Ishikawa (cell line): ENCODE data around the gene COPS2.

Experiments used
- CEBPB ChIP-seq: IDR thresholded peaks from 2 replicates; pipeline ENCODE4 v1.6.1; 2012
- CREB1 ChIP-seq: IDR thresholded peaks from 2 replicates; pipeline ENCODE4 v1.6.1; 2012; ENCODE audit warnings: low read depth
- EGR1 ChIP-seq: IDR thresholded peaks from 2 replicates; pipeline ENCODE4 v1.6.1; 2012
- EP300 ChIP-seq: IDR thresholded peaks from 2 replicates; pipeline ENCODE4 v1.6.1; 2012; ENCODE audit warnings: borderline replicate concordance
- FOXM1 ChIP-seq: IDR thresholded peaks from 2 replicates; pipeline ENCODE4 v1.6.1; 2012; ENCODE audit warnings: low read depth, borderline replicate concordance
- MAX ChIP-seq: IDR thresholded peaks from 2 replicates; pipeline ENCODE4 v1.6.1; 2012
- NFIC ChIP-seq: IDR thresholded peaks from 2 replicates; pipeline ENCODE4 v1.6.1; 2012
- RAD21 ChIP-seq: IDR thresholded peaks from 2 replicates; pipeline ENCODE4 v1.6.1; 2012; ENCODE audit warnings: low read depth
- REST ChIP-seq: IDR thresholded peaks from 2 replicates; pipeline ENCODE4 v1.6.1; 2012; ENCODE audit warnings: low read depth, mild to moderate bottlenecking
- TAF1 ChIP-seq: IDR thresholded peaks from 2 replicates; pipeline ENCODE4 v1.6.1; 2012; ENCODE audit warnings: low read depth, mild to moderate bottlenecking
- TCF12 ChIP-seq: IDR thresholded peaks from 2 replicates; pipeline ENCODE4 v1.6.1; 2012; ENCODE audit warnings: low read depth
- TEAD4 ChIP-seq: IDR thresholded peaks from 2 replicates; pipeline ENCODE4 v1.6.1; 2012
- USF1 ChIP-seq: IDR thresholded peaks from 2 replicates; pipeline ENCODE4 v1.6.1; 2012
- YY1 ChIP-seq: IDR thresholded peaks from 2 replicates; pipeline ENCODE4 v1.6.1; 2012; ENCODE audit warnings: low read depth
- ZBTB7A ChIP-seq: IDR thresholded peaks from 2 replicates; pipeline ENCODE4 v1.6.1; 2012; ENCODE audit warnings: low read depth

Gene COPS2

DNA sequence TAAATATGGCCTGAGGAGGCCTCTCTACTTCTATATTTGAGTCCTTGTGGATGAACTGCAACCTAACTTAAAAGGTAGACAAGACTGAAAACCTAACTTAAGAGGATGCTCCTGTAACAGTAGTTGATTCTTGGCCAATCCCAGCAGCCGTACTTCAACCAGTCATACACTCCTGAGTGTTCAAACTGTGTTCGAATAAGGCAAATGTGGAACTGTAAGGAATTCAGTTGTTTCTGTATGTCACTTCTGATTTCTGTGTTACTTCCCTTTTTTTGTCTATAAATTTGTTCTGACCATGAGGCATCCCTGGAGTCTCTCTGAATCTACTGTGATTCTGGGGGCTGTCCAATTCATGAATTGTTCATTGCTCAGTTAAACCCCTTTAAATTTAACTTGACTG is 35.2 kb upstream of the COPS2 start:
- TF ChIP-seq YY1 (no peak), NFIC (no peak), TCF12 (no peak), CREB1 (no peak), RAD21 (no peak), CEBPB (no peak), MAX (no peak), EGR1 (no peak), EP300 (no peak), REST (no peak), TEAD4 (no peak), FOXM1 (no peak), ZBTB7A (no peak), TAF1 (no peak), USF1 (no peak)

- TF ChIP-seq USF1 (no peak), REST (no peak), TCF12 (no peak), EP300 (no peak), YY1 (no peak), RAD21 (no peak), EGR1 (no peak), ZBTB7A (no peak), FOXM1 (no peak), CREB1 (no peak), TAF1 (no peak), TEAD4 (no peak), CEBPB (no peak), MAX (no peak), NFIC (no peak)
Measured at GRCh38 chr15:49189631-49190030, 34.2 kb upstream of the COPS2 start.

DNA sequence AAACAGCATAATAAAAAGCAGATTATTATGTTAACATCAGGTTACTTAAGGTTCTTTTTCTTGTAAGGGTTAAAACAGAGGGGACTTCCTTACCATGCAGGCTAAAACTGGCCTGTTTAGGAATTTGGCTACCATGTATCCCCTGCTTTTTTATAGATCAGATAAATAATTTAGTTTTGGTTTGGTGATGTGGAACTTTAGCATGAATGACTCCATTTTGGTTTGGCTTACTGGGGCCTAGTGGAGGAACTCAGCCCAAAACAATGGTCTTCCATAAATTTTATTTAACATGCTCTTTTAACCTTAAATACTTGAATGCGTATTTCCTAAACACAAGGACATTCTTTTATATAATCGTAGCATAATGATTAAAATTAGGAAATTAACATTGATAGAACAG is 33.5 kb upstream of the COPS2 start:
- no peak for TF ChIP-seq REST
- TF ChIP-seq EGR1, result no peak
- no peak for TF ChIP-seq FOXM1
- TF ChIP-seq TAF1, result no peak
- TF ChIP-seq TEAD4, result no peak
- no peak for TF ChIP-seq USF1
- no peak for TF ChIP-seq RAD21
- TF ChIP-seq TCF12, result no peak
- TF ChIP-seq NFIC, result no peak

DNA sequence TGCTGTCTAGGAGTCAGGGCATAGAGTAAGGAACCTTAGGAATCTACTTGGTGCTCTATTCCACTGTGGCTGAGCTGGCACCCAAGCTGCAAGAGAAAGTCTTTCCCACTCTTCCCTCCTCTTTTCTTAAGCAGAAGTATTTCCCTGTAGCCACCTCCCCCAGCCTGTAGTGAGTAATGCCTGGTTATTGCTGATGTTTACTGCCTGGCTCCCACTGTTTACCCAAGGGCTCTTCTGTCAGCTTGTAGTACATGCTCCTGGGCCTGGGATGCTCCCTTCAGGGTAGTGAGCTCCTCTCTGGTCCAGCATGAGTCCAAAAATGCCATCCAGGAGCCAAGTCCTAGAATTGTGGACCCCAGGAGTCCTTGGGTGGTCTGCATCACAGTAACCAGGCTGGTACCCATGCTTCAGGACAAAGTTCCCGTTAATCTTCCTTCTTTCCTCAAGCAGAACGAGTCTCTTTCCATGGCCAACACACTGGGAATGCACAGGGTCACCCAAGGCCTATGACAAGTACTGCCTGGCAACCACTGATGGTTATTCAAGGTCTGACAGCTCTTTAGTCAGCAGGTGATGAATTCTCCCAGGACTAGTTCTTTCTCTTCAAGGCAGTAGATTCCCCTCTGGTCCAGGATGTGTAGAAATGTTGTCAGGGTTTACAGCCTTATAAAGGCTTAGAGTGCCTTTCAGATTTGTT is 32.3 kb upstream of the COPS2 start:
- TF ChIP-seq REST (no peak), RAD21 (no peak), CEBPB (no peak), FOXM1 (no peak), TCF12 (no peak), CREB1 (no peak), MAX (no peak), USF1 (no peak), YY1 (no peak), ZBTB7A (no peak), EGR1 (no peak), TAF1 (no peak), TEAD4 (no peak), EP300 (no peak), NFIC (no peak)
